Thyroid gland (tissue), 4 donors: Measurements from ENCODE around the gene TSC22D3. TPM values are rescaled to one million over a fixed set of nuclear protein-coding genes. Genes with fewer than 3 reads are reported as not detected.

Experiments used
- DNase-seq, 2 donors: peaks; one replicate each; pipeline ENCODE4 v3.0.0-alpha.2; 2019
- H3K27ac ChIP-seq, 3 donors: fragments of 200-600 bp; sonication (generic); 1 replicate in 2 of 3; 2 replicates in 1 of 3; pipeline ENCODE4 v1.5.1; 2016 to 2019; ENCODE audit warnings: mild to moderate bottlenecking in 1 of 3, moderate library complexity in 1 of 3
- H3K27me3 ChIP-seq: fragments of 200-600 bp; sonication (generic); one replicate; pipeline ENCODE4 v1.5.1; 2019
- H3K36me3 ChIP-seq, 2 donors: fragments of 200-600 bp; sonication (generic); one replicate each; pipeline ENCODE4 v1.5.1; 2016 to 2019
- H3K4me1 ChIP-seq, 2 donors: fragments of 200-600 bp; sonication (generic); one replicate each; pipeline ENCODE4 v1.5.1; 2017 to 2019
- H3K4me3 ChIP-seq, 3 donors: fragments of 200-600 bp; sonication (generic); replicated peaks in 1 of 3; 1 replicate in 2 of 3; 2 replicates in 1 of 3; pipeline ENCODE4 v1.5.1; 2016; ENCODE audit warnings: mild to moderate bottlenecking in 1 of 3
- H3K9me3 ChIP-seq: fragments of 200-600 bp; sonication (generic); one replicate; pipeline ENCODE4 v1.5.1; 2017
- POLR2A ChIP-seq, 2 donors: fragments of 450-650 bp; IDR thresholded peaks; one replicate each; pipeline ENCODE4 v1.6.1; 2017; ENCODE audit warnings: antibody characterized with exemption in 2 of 2, mild to moderate bottlenecking in 2 of 2, moderate library complexity in 1 of 2
- WGBS, 2 donors: methylation state at CpG; one replicate each; pipeline ENCODE4 v1.1.5; 2017; 5-methylcytosine and 5-hydroxymethylcytosine counted together
- intact Hi-C: fragments of 100-400 bp; cut with DNase I; formaldehyde crosslinking; loops from one replicate; pipeline ENCODE4 v1.15.1; 2023
- total RNA-seq, 4 donors: library from RNA; depleted of rRNA; stranded (reverse); fragments of >200 nt; gene quantifications; one replicate each; pipeline ENCODE4 v1.2.3, GENCODE V29; 2016
- TF ChIP-seq, protein P1 (sequence below), 6 experiments: fragments of 200-600 bp in 3 of 6; fragments of 450-650 bp in 3 of 6; sonication (generic) in 3 of 6; IDR thresholded peaks; one replicate each; pipeline ENCODE4 v1.5.1; 2016 to 2019; ENCODE audit warnings: antibody characterized with exemption in 6 of 6, mild to moderate bottlenecking in 2 of 6, inconsistent platforms in 1 of 6, moderate library complexity in 1 of 6

The TSC22D3 gene
- total RNA-seq, 4 donors from 2014 or later = 268 to 504 (median 383) TPM

DNA sequence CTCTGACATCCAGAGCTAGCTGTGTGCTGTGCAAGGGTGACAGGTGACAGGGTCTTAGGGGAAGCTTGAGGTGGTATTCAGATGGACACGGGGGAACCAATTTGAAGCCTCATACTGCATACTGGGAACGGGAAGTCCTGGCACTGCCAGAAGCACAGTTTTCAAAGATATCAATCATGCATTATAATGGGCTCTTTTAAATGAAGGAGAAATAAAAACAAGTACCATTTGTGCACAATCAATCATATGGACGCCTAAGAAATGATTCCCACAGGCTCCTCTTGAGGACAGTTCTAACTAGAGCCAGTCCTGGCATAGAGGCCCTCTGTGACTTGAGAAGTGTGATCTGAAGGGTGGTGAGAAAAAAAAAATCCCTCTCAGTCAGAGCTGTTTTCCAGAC lies 50.9 kb downstream of the TSC22D3 start:
- H3K27ac ChIP-seq = peak overlapping the region; percentile 75 to 83 (median 82)
- WGBS, 2 donors = 61 to 65% methylated on average over 3 of the region's 3 CpGs
- no peaks in the 10 kb centered on the region for H3K27me3 ChIP-seq
- no peaks in the 10 kb centered on the region for H3K36me3 ChIP-seq
- DNase-seq = no peak
- TF ChIP-seq, protein P1, sequence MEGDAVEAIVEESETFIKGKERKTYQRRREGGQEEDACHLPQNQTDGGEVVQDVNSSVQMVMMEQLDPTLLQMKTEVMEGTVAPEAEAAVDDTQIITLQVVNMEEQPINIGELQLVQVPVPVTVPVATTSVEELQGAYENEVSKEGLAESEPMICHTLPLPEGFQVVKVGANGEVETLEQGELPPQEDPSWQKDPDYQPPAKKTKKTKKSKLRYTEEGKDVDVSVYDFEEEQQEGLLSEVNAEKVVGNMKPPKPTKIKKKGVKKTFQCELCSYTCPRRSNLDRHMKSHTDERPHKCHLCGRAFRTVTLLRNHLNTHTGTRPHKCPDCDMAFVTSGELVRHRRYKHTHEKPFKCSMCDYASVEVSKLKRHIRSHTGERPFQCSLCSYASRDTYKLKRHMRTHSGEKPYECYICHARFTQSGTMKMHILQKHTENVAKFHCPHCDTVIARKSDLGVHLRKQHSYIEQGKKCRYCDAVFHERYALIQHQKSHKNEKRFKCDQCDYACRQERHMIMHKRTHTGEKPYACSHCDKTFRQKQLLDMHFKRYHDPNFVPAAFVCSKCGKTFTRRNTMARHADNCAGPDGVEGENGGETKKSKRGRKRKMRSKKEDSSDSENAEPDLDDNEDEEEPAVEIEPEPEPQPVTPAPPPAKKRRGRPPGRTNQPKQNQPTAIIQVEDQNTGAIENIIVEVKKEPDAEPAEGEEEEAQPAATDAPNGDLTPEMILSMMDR (IDR thresholded peaks at IDR 0.05) = no peak
- TF ChIP-seq POLR2A (IDR thresholded peaks at IDR 0.05) = no peak
- intact Hi-C loops = loop anchor here (5.0 kb wide), 1 partner anchor 48 kb away; no protein-coding TSS in a partner anchor
- H3K4me3 ChIP-seq = no peak overlapping the region
- no peaks in the 10 kb centered on the region for H3K9me3 ChIP-seq
- H3K4me1 ChIP-seq = peaks cover 37 to 69% of the 10 kb centered on the region in 2 donors

DNA sequence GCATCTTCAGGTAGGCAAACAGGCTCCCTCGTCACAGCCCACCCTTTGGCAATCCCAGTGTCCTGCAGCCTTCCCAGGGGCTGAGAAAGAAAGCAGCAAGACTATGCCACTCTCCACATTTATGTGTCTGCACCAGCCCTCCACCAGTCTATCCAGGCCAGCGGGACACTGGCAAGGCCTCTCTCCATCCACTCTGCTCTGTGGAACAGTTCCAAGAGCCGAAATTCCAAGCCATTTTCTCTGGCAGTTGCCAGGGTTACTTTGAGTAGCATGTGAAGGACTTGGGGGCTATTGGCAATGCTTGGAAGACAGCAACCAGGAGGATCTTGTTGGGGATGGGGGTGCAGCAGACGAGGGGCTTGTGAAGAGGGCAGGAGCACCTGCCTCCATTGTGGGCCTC lies 52.1 kb downstream of the TSC22D3 start:
- no peak overlapping the region for H3K4me3 ChIP-seq
- WGBS, 2 donors = 59 to 68% methylated on average over 2 to 3 of the region's 4 CpGs
- H3K27ac ChIP-seq = peak overlapping the region; percentile 19 to 75 (median 45)
- TF ChIP-seq, protein P1 (IDR thresholded peaks at IDR 0.05) = no peak
- H3K36me3 ChIP-seq = no peaks in the 10 kb centered on the region
- peak; percentile 56 to 59 for DNase-seq
- no peaks in the 10 kb centered on the region for H3K9me3 ChIP-seq
- intact Hi-C loops = no loop called here
- no peaks in the 10 kb centered on the region for H3K27me3 ChIP-seq
- H3K4me1 ChIP-seq = peaks cover 26 to 58% of the 10 kb centered on the region in 2 donors

DNA sequence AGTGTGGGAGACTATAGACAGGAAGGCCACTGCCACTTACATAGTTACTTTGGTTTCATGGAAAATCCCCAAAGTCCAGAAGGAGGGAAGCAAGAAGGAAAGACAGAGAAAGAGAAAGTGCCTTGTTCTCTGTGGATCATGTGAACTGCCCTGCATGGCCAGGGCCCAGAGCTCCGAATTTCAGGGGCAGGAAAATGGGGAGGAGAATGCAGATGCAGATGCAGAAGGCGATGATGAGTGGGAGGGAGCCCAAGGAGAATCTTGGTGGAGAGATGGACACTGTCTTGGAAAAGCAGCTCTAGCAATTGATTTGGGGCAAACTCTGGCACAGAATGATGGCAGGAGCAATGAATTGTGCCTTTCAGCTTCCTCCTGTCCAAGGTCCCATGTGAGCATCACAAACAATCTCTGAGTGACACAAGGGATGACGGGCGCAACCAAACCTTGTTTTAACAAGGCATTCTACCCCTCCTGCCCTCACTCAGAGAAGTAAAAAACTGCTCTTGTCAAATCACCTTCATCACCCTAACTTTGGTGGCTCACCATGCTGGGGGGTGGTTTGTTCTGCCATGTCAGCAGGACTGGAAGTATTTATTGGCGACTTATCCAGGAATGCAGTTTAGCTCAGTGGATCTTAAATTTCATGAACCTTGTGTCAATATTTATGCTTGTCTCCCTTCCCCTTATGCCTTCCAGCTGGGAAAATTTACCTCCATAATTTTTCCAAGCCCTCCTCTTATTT lies 53.5 kb downstream of the TSC22D3 start:
- no peaks in the 10 kb centered on the region for H3K36me3 ChIP-seq
- TF ChIP-seq POLR2A (IDR thresholded peaks at IDR 0.05) = no peak
- TF ChIP-seq, protein P1 (IDR thresholded peaks at IDR 0.05) = no peak
- 76 to 94% methylated on average over 4 to 5 of the region's 5 CpGs for WGBS, 2 donors
- intact Hi-C loops = no loop called here
- no peak overlapping the region for H3K4me3 ChIP-seq
- H3K4me1 ChIP-seq = peaks cover 30 to 50% of the 10 kb centered on the region in 2 donors
- no peaks in the 10 kb centered on the region for H3K9me3 ChIP-seq
- DNase-seq = no peak
- peak overlapping the region; percentile 39 to 51 (median 45) for H3K27ac ChIP-seq
- no peaks in the 10 kb centered on the region for H3K27me3 ChIP-seq

DNA sequence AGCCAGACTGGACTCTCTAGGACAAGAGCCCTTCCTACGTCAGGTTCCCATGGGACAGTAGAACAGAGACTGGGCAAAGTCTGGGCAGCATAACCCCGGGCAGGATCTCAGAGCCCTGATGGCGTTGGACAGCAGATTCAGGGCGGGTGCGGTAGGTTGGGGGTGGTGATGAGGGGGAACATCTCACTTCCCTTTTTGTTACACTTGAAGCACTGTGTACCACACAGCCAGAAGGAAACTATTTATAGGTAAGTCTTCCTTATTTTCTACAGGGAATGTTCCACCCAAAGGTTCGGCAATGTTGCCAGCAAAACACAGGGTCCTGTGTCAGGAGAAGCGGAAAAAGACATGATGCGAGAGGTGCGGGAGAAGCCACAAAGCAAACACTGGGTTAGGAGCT lies 54.3 kb downstream of the TSC22D3 start:
- Histone ChIP-seq H3K36me3 (peaks cover 0 to 3% of the 10 kb centered on the region in 2 donors), H3K4me1 (peaks cover 23 to 42% of the 10 kb centered on the region in 2 donors), H3K4me3 (no peak overlapping the region), H3K27me3 (no peaks in the 10 kb centered on the region), H3K9me3 (no peaks in the 10 kb centered on the region), H3K27ac (peak overlapping the region; percentile 39 to 51 (median 45))
- TF ChIP-seq, protein P1 (IDR thresholded peaks at IDR 0.05) = no peak
- TF ChIP-seq POLR2A (IDR thresholded peaks at IDR 0.05) = no peak
- intact Hi-C loops = no loop called here
- DNase-seq = no peak
- WGBS, 2 donors = 61 to 66% methylated on average over 9 of the region's 9 CpGs

DNA sequence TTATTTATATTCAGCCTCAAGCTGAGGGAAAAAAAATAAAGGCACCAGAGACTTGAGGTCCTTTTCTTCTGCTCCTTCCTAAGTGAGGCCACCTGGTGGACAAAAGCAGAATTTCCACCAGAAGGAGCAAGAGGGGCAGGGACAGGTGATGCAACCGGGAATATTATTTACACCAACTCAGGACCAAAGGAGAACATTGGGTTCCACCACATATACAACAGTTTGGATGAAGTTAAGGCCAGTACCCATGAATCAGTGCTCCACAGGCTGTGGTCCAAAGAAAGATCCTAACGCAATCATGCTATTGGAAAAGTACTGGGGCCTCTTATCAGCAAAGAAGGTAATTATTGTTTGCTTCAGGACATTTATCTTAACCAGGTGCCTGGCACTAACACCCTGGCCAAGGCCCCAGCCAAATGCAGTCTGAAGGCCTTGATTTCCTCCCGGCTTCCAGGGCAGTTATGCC lies 57.4 kb downstream of the TSC22D3 start:
- Histone ChIP-seq H3K36me3 (peaks cover 7 to 29% of the 10 kb centered on the region in 2 donors), H3K4me1 (peaks cover 7 to 21% of the 10 kb centered on the region in 2 donors), H3K27ac (peak overlapping the region in 2 of 3 donors; percentile 20 to 99), H3K27me3 (no peaks in the 10 kb centered on the region), H3K4me3 (no peak overlapping the region), H3K9me3 (no peaks in the 10 kb centered on the region)
- peak; percentile 73 to 78 for DNase-seq
- WGBS, 2 donors = 41 to 49% methylated on average over 2 to 3 of the region's 3 CpGs
- intact Hi-C loops = loop anchor here (5.0 kb wide), 1 partner anchor 41 kb away; no protein-coding TSS in a partner anchor
- no peak for TF ChIP-seq POLR2A (IDR thresholded peaks at IDR 0.05)
- TF ChIP-seq, protein P1 (IDR thresholded peaks at IDR 0.05) = peak; percentile 46 to 88 (median 80)
